ENCODE results near the gene MRPS21.
"Not testable (repeated sequence)": the region's sequence is repeated elsewhere in the genome, so short reads cannot be mapped to it uniquely, and the experiment has no call there.

The MRPS21 gene

GRCh38 chr1:150302338-150302737 is 8.7 kb downstream of the MRPS21 start:
- no peak for TF ChIP-seq CTCF (IDR thresholded peaks at IDR 0.05; ENCODE audit: extremely low read depth, missing control alignments)
- no peak for DNase-seq (ENCODE audit: low spot score)

GRCh38 chr1:150302902-150303301 is 9.2 kb downstream of the MRPS21 start:
- no peak for TF ChIP-seq CTCF (IDR thresholded peaks at IDR 0.05; ENCODE audit: extremely low read depth, missing control alignments)
- DNase-seq (ENCODE audit: low spot score): no peak

- DNase-seq (ENCODE audit: low spot score): not testable (repeated sequence)
Observed at GRCh38 chr1:150308585-150308984, 14.9 kb downstream of the MRPS21 start.

GRCh38 chr1:150309758-150310508 is 16.3 kb downstream of the MRPS21 start:
- no peak for TF ChIP-seq CTCF (IDR thresholded peaks at IDR 0.05; ENCODE audit: extremely low read depth, missing control alignments)
- no peak for DNase-seq (ENCODE audit: low spot score)

- no peak for TF ChIP-seq CTCF (IDR thresholded peaks at IDR 0.05; ENCODE audit: extremely low read depth, missing control alignments)
- DNase-seq (ENCODE audit: low spot score): no peak
Observed at GRCh38 chr1:150311762-150312161, 18.1 kb downstream of the MRPS21 start.

GRCh38 chr1:150314691-150315090 is 21.0 kb downstream of the MRPS21 start:
- not testable (repeated sequence) for DNase-seq (ENCODE audit: low spot score)

GRCh38 chr1:150320667-150320978 is 27.0 kb downstream of the MRPS21 start:
- DNase-seq (ENCODE audit: low spot score): no peak
- no peak for TF ChIP-seq CTCF (IDR thresholded peaks at IDR 0.05; ENCODE audit: extremely low read depth, missing control alignments)

GRCh38 chr1:150321826-150322166 is 28.1 kb downstream of the MRPS21 start:
- DNase-seq (ENCODE audit: low spot score): peak; percentile 12
- no peak for TF ChIP-seq CTCF (IDR thresholded peaks at IDR 0.05; ENCODE audit: extremely low read depth, missing control alignments)

Measured in GM20000 (cell line).